GM21423 (cell line): ENCODE measurements around the gene PNLIPRP1.

Experiments used
- ATAC-seq: cut with Tn5 transposase; IDR thresholded peaks from one replicate; pipeline ENCODE4 v1.9.1; 2021; ENCODE audit warnings: mild to moderate bottlenecking, moderate library complexity; ENCODE audit not compliant: unreplicated experiment

PNLIPRP1 gene

GRCh38 chr10:116629340-116629739, 38.6 kb downstream of the PNLIPRP1 start:
- no peak for ATAC-seq

GRCh38 chr10:116630020-116630419, 39.3 kb downstream of the PNLIPRP1 start:
- ATAC-seq = no peak

- ATAC-seq = no peak
Measured at GRCh38 chr10:116631871-116632295, 41.1 kb downstream of the PNLIPRP1 start.

GRCh38 chr10:116632596-116633215, 41.9 kb downstream of the PNLIPRP1 start:
- no peak for ATAC-seq

GRCh38 chr10:116633216-116633600, 42.4 kb downstream of the PNLIPRP1 start:
- no peak for ATAC-seq

GRCh38 chr10:116634126-116634975, 43.6 kb downstream of the PNLIPRP1 start:
- ATAC-seq = no peak

- no peak for ATAC-seq
Measured at GRCh38 chr10:116636385-116636784, 45.6 kb downstream of the PNLIPRP1 start.

GRCh38 chr10:116636976-116637375, 46.2 kb downstream of the PNLIPRP1 start:
- no peak for ATAC-seq

GRCh38 chr10:116637830-116638229, 47.1 kb downstream of the PNLIPRP1 start:
- no peak for ATAC-seq

GRCh38 chr10:116646502-116646901, 55.7 kb downstream of the PNLIPRP1 start:
- ATAC-seq = no peak

- ATAC-seq = no peak
Measured at GRCh38 chr10:116648903-116649302, 58.1 kb downstream of the PNLIPRP1 start.

GRCh38 chr10:116653885-116654284, 63.1 kb downstream of the PNLIPRP1 start:
- no peak for ATAC-seq

- peak; percentile 55 for ATAC-seq
Measured at GRCh38 chr10:116654816-116655215, 64.1 kb downstream of the PNLIPRP1 start.

GRCh38 chr10:116655568-116655967, 64.8 kb downstream of the PNLIPRP1 start:
- no peak for ATAC-seq

GRCh38 chr10:116656044-116656443, 65.3 kb downstream of the PNLIPRP1 start:
- no peak for ATAC-seq

- no peak for ATAC-seq
Measured at GRCh38 chr10:116657863-116658551, 67.2 kb downstream of the PNLIPRP1 start.
